HG02885 (cell line): ENCODE results near the gene ACTA2.

ENCODE experiments used
- ATAC-seq: cut with Tn5 transposase; IDR thresholded peaks from one replicate; pipeline ENCODE4 v1.9.1; 2021; ENCODE audit warnings: mild to moderate bottlenecking; ENCODE audit not compliant: unreplicated experiment, poor library complexity

Gene ACTA2

DNA sequence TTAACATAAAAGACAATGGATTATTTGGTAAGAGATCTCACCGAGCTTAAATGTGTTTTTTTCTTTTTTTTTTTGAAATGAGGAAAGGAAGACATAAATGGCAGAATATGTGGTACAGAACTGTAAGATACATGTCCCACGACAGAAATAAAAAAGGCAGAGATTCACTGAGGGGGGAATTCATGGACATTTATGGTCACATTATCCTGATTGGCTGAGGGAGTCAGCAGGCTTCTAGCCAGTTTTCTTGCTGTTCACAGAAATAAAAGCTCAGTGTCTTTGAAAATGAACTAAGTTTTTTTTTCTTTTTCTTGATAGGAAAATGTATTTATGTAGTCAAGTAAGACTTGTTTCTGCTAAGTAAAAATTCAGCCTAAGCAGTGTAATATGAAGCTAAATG is 29.8 kb upstream of the ACTA2 start:
- no peak for ATAC-seq

DNA sequence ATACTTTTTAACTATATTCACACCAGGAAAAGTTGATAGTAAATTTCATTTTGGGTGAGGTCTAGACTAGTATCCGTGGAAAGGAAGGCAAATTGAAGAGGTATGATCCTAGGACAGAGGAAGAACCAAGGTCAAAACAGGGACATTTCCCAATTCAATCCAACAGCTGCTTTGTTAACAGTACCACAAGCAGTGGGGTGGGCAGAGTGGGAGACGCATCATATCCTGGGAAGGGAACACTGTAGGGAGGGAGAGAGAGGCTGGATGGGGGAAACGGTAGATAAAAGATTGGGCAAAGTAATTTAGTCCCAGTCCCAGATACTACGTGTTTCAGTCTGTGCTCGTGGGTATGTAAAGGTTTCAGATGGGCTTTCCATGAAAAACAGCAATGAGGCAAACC is 28.9 kb upstream of the ACTA2 start:
- no peak for ATAC-seq

DNA sequence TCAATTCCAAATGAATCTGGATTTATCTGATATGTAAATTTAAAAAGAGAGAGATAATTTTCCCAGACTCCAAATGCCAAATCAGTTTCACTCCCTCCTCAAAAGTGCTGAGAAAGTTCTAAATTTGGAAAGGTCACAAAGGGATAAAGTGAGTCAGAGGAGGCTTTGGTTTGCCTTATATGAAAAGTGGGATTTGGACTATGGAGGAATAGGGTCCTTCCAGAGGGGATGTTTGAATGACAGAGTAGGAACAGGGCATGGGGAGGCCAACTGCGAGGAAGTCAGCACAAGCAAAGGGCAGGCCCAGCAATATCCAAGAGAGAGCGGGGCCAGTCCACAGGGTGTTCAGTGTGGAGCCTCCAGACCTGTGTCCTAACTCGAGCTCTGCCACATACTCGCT is 28.2 kb upstream of the ACTA2 start:
- ATAC-seq = no peak

DNA sequence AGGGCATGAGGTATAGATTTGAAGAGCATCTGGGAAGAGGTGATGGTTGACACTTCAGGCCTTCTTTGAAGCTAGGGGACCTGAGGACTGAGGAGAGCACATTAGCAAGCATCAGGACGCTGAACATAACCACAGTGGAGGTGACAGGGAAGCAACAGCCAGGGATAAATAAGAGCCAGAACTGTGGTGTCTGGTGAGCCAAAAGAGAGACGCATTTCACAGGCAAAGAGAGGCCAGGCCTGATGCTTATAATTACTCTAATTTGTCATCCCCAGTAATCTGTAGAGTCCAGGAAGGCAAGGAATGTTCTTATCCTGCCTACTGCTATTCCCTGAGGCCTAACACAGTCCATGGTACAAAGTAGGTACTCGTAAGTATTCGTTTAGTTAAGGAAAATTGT is 27.7 kb upstream of the ACTA2 start:
- ATAC-seq = no peak

DNA sequence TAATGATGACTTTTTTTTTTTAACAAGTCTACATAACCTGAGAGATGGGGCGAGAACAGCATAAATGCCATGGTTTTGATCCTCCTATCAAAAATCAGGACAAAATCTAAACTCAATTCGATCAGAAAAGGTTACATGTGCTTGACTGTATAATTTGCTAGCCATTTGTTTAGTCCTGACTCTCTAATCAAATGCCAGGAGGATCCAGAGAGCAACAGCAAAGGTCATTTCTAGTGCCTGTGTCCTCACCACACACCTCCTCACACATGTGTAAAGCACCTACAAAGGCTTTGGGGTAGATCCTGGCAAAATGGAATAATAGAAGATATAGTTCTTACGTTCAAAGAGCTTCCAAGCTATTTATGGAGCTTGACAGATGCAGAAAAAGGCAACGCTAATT is 27.0 kb upstream of the ACTA2 start:
- ATAC-seq = no peak

DNA sequence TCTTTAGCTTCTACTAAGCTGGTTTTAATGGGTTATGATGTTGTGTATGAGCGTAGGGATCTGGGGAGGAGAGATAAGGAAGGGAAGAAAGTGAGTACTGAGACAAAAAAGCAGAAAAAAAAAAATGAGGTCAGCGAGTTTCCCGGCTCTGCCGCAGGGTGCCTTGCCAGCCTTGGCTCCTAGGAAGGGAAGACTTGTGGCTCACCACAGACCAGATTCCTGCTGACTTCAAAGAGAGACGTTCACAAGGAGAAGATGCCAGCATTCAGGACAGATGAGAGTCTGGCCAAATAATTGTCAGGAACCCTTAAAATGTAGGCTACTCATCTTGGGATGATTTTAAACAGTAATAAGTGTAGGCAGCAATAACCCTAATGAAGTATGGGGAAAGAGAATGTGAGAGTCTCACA is 26.6 kb upstream of the ACTA2 start:
- ATAC-seq = no peak

DNA sequence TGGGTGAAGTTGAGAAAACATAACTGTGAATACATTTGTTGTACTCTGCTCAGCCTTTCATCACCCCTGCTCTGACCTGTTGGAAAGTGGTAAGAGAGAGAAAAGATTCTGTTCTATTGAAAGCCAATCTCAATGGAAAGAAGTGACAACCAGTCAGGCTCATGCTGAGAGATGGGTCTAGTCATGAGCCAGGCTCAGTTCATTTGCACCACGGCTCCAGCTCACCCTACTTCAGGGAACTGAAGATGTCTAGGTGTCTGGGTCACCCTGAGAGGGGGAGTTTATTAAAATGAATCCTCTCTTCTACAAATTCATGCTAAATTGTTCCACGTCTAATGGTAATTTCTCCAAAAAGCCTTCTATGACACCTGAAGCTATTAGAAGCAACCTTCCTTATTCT is 25.9 kb upstream of the ACTA2 start:
- no peak for ATAC-seq

DNA sequence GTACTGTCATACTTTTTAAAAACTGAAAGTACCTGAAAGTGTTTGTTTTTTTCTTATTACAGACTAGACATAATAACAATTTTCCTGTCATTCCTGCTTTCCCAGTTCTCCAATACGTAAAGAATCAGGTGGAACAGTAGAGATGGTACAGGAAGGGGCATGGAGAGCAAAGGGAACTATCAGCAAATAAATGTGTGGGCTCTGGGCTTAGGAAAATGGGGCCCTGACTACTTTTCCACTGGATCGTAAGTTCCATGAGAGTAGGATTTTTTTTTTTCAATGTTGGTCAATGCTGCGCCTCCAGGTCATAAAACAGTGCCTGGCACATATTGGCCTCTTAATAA is 22.8 kb upstream of the ACTA2 start:
- ATAC-seq = no peak

DNA sequence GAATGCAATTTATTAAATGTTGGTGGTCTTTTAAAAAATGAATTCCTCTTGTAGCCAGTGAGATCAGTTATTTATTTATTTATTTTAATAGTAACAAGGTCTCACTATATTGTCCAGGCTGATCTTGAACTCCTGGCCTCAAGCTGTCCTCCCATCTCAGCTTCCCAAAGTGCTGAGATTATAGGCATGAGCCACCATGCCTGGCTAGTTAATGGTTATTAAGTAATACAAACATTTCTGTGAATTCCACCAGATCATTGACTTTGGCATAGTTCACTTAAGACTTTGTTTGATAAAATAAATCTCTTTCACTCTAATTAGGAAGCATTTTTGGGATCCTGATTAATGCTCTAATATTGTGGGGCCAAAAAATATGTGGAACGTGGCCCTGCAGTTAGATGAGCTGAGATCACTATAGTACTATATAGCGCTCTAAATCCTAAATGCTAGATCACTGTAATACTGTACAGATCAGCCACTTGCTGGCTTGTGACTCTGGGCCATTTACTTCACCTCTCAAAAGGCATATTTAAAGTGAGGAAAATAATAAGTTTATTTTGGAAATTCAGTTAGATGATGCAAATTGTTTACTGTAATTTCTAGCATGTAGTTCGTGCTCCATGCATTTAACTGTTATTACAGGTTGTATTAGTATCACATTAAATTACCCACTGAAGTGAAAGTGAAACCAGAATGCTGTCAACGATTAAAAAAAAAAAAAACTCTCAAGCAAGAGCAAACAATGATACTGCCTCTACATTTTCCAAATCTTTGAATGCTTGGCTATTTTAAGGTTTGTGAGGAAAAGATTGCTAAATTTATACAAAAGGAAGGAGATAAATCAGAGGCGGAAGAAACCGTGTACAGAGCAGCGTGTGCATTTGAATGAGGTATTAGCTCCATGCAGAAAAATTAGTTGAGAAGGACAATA is 22.1 kb upstream of the ACTA2 start:
- ATAC-seq = no peak

DNA sequence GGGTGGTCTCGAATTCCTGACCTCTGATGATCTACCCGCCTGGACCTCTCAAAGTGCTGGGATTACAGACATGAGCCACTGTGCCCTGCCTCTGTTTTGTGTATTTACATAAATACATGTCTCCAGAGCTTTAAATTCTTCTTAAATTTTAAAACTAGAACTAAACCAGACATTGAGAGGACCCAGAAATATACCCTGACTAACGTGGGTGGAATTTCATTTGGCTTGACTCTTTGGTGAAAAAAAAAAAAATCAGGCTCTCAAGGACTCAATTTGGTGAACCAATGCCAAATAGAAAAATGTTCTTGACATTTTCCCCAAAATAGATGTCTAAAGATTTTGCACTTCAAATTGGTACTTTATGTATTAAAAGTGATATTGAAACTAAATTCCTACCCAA is 21.4 kb upstream of the ACTA2 start:
- ATAC-seq = no peak

DNA sequence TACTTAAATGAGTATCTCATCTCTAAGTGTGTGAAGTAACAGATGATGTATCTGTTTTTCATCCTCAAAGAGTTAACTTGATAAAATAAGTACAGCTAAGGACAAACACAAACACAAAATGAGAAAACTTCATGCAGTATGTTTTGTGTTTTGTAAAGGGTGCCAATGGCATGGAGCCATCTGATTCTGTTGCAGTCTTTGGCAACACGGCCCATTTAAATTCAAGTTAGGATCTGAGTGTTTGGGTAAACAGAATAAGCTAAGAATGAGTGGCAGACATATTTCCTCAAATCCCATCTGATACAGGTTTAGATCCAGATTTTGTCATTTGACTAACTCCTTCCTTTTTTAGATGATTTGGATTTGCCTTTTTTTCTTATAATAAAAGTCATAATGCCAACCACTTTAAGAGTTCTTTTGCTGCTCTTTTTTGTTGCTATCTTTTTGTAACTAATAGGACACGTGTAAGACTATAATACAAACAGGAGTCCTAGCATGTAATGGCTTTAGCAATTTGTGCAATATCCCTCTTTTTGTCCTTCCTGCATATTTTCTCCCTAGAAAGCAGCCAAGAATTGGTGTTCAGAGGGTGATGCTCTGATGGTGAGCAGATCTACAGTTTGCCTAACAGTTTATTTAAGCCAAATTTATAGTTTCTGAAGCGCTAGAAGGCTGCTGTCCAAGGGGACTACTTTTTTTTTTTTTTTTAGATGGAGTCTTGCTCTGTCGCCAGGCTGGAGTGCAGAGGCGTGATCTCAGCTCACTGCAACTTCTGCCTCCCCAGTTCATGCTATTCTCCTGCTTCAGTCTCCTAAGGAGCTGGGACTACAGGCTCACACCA is 18.9 kb upstream of the ACTA2 start:
- ATAC-seq = no peak

DNA sequence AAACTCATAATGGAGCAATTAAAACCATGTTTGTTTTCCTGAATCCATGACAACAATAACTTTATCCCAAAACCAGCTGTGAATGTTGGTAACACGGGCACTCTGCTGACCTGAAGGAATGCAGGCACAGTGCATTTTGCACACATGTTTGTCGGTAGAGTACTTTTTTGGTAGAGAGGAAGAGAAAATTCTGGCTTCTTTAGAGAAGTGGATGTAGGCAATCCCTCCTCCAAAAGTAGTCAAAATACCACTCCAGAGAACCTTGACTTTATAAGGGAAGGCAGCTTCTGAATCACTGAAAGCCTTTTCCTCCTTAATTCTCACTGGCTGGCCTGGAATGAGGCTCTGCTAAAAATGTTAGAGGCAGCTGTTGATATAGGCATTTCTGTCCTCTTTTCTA is 15.8 kb upstream of the ACTA2 start:
- no peak for ATAC-seq

DNA sequence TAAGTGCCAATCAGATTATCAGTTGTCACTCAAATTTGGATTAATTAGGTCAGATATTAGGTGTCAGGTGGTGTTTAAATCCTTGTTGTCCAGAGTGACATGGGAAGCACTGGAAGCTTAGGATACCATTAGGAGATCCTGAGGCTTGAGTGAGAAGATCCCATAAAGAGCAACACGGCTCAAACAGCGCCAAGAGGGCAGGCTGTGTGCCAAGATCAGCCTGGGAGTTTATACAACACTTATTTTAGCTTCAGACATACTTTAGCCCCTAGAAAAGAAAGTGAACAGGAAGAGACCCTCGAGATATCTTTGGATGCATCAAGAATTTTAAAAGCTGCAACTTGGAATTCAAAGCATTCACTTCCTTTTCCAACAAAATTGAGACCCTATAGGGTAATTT is 14.2 kb upstream of the ACTA2 start:
- no peak for ATAC-seq

DNA sequence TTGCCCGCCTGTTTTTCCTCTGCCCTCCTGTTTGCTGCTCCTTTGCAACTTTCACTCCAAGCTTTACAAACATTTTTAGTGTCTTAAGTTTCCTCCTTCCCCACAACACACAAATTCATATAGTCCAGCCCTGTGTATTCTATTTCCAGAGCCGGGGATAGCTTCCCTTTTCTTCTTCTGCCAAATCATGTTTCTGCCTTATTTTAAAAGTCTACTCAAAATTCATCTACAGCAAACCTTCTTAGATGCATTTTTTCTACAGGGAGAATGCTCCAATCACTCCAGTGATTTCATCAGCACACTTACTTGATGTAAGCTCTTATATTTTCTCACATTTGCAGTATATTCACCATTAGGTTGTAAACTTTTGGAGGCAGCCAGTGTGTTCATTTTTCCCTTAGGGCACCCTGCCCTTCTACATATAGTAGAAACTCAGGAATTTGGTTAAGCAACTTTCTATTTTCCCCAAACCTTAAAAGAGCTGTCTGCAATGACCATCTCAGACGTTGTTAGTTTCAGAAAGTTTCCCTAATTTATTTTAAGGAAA is 12.4 kb upstream of the ACTA2 start:
- no peak for ATAC-seq

DNA sequence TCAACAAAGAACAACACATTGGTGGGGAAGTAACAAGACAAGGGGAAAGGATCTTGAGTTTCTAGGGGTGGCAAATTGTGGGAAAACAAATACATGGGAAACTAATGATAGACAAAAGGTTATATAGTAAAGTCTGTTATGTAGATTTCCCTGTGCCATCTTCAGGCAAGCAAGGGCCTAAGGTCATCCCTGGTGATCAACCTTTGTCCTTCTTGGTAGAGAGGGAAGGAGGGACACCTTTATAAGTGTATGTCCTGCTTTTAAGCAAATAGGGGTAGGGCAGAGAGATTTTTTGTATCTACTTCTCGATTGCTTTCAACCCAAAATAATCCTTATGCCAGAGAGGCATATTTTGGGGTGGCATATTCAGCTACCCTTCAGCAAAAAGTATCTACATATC is 11.8 kb upstream of the ACTA2 start:
- no peak for ATAC-seq

DNA sequence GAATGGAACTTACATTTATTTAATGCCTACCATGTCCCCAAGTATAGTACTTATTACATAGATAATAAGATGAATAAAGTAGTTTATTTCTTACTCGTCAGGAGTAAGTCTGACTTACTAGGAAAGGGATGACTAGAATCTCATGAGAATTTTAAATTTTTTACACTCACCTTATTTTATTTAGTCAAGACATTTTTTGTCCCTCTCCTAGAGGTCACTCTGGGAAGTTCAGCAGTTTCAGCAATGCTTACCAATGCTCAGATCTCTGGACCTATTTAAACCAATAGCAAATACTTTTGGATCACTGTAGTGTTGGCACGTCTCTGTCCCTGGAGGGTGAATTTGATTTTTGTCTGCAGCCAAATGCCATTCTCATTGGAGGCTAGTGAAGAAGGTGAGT is 10.7 kb upstream of the ACTA2 start:
- no peak for ATAC-seq

DNA sequence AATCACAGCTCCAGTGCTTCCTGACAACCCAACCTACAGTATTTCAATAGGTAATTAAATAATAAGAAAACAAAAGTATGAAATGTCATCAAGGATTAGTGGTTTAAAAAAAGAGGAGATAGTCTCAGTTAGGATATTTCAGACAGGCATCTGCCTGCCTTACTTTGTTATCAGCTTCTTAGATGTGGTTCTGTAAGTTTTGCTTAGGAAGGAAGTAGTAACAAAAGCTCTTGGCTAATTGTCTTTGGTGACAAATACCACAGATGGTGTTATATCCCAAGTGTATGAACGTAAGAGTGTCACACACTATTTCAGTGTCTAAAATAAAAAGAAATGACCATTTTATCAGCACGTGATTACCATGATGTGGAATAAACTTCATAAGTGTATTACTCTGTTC is 9.8 kb upstream of the ACTA2 start:
- no peak for ATAC-seq

DNA sequence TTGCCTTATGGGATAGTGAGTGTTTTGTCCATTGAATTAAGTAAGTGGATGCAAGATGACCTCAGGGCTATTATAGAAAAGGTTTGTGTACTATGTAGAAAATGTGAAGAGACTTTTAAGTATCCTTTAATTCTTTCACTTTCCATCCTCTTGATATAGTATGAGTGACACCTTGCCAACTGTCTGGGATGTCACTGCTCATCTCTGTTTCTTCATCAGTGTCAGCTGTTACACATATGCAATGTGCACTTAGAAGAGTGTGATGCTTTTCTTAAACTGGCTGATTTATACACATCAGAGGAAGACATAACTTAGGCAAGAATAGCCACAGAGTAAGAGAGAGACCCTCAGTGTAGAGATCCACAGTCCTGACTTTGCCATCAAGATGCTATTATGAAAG is 8.7 kb upstream of the ACTA2 start:
- ATAC-seq = no peak

DNA sequence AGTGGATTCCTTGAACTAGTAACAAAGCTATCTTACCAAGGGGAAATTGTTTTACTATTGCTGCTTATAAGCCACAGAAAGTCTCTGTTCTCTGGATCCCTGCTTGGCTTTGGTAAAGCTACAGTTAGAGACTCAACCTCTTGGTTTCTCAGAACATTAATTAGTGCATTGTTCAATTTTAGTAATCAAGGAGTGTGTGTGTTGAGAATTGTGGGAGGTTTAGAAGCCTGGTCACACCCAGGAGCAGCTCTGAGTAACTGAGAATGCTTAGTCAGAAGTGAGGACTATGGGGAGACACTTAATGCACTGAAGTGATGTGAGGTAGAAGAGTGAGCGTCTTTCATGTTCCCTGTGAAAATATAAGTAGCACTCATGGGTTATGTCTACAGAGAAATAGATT is 8.2 kb upstream of the ACTA2 start:
- no peak for ATAC-seq

DNA sequence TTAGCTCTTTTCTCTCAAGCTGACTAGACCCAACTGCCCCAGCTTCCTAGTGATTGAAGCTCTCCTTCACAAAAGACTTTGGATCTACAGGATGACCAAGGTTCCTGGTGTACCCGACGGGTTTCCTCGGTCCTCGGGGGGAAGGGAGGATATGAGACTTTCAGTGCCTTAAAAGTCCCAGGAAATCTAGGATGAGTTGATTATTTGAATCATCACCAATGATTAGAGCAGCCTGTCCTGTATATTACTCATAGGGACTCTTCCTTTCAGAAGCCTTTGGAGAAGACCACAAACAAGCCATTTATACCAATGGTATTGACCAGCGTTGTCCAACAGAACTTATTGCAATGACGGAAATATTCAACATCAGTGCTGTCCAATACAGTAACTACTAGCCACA is 6.1 kb upstream of the ACTA2 start:
- no peak for ATAC-seq

DNA sequence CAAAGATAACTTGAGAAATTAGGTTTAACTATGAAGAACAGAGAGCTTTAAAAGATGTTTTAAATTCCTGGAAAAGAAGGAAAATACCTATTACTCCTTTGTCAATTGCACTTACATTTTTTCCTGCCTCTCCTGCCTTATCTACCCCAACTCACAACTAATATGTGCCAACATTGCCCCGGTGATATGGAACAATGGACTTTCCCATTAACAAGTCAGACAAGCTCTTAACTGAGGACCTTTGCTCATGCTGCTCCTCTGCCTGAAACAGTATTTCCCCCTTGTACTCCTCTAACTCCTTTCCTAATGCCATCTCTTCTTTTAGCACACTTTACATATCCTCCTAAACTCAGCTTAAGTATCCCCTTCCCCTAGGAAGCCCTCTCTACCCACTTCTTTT is 4.8 kb upstream of the ACTA2 start:
- no peak for ATAC-seq
